Stomach (tissue), 9 donors: ENCODE measurements around the gene CDC27. TPM values are rescaled to one million over a fixed set of nuclear protein-coding genes. Genes with fewer than 3 reads are reported as not detected.
A peak's percentile ranks its signal among the peaks of the same experiment; 100 is the strongest.

Source experiments
- DNase-seq, 2 donors: peaks; one replicate each; pipeline versions ENCODE4 v3.0.0 to v3.0.0-alpha.2; 2013 to 2019
- H3K27ac ChIP-seq, 5 donors: fragments of 200-600 bp in 4 of 5; sonication (generic) in 4 of 5; one replicate each; pipeline ENCODE4 v1.5.1; 2013 to 2019; ENCODE audit warnings: mild to moderate bottlenecking in 1 of 5, moderate library complexity in 1 of 5
- H3K27me3 ChIP-seq, 3 donors: fragments of 200-600 bp; sonication (generic); one replicate each; pipeline ENCODE4 v1.5.1; 2017 to 2019; ENCODE audit warnings: mixed run types in 1 of 3
- H3K36me3 ChIP-seq, 4 donors: fragments of 200-600 bp; sonication (generic); 1 replicate in 3 of 4; 2 replicates in 1 of 4; pipeline ENCODE4 v1.5.1; 2016 to 2019
- H3K4me1 ChIP-seq, 4 donors: fragments of 200-600 bp; sonication (generic); one replicate each; pipeline ENCODE4 v1.5.1; 2016 to 2019
- H3K4me3 ChIP-seq, 4 donors: fragments of 200-600 bp; sonication (generic) in 3 of 4; one replicate each; pipeline ENCODE4 v1.5.1; 2016 to 2019; ENCODE audit warnings: mild to moderate bottlenecking in 1 of 4
- H3K9me3 ChIP-seq, 4 donors: fragments of 200-600 bp; sonication (generic); one replicate each; pipeline ENCODE4 v1.5.1; 2016 to 2019
- EP300 ChIP-seq: sonication (generic); formaldehyde crosslinking; IDR thresholded peaks from one replicate; pipeline ENCODE4 v1.6.1; 2017; ENCODE audit warnings: antibody characterized with exemption
- POLR2A ChIP-seq, 4 donors: fragments of 450-650 bp; IDR thresholded peaks; one replicate each; pipeline ENCODE4 v1.6.1; 2016; ENCODE audit warnings: antibody characterized with exemption in 4 of 4, control low read depth in 2 of 4, mild to moderate bottlenecking in 1 of 4, moderate library complexity in 1 of 4
- POLR2AphosphoS5 ChIP-seq, 3 donors: sonication (generic); formaldehyde crosslinking; IDR thresholded peaks; one replicate each; pipeline ENCODE4 v1.6.1; 2016; ENCODE audit warnings: antibody characterized with exemption in 3 of 3
- WGBS, 5 donors: extraction: QIAGEN DNeasy Blood & Tissue Kit in 3 of 5; methylation state at CpG; one replicate each; pipeline versions ENCODE4 v1.1.5 to v1.1.7; 2013 to 2018; 5-methylcytosine and 5-hydroxymethylcytosine counted together
- intact Hi-C: fragments of 100-400 bp; cut with DNase I; formaldehyde crosslinking; loops from one replicate; pipeline ENCODE4 v1.15.1; 2023; ENCODE audit warnings: low total_unique reads
- polyA plus RNA-seq, 3 donors: library from polyadenylated mRNA; stranded (reverse); fragments of 200-250 nt; gene quantifications; one replicate each; pipeline ENCODE4 v1.2.3, GENCODE V29; 2013
- total RNA-seq, 5 donors: library from RNA; depleted of rRNA; stranded (reverse); fragments of >200 nt; gene quantifications; one replicate each; pipeline versions ENCODE4 v1.1.0 to v1.2.3, GENCODE V29; 2014 to 2016
- TF ChIP-seq, protein P1 (sequence below), 7 experiments: fragments of 450-650 bp in 4 of 7; fragments of 200-600 bp in 3 of 7; sonication (generic) in 3 of 7; IDR thresholded peaks; one replicate each; pipeline ENCODE4 v1.5.1; 2016 to 2019; ENCODE audit warnings: antibody characterized with exemption in 7 of 7, control low read depth in 2 of 7, mild to moderate bottlenecking in 1 of 7
- donor health status: healthy with polysubstance abuse.
- donor health status: Bipolar disorder and iron deficiency.
- donor health status: healthy.

Gene CDC27
- total and polyA plus RNA-seq, 8 donors, result 3.2 to 104 (median 17.1) TPM

DNA sequence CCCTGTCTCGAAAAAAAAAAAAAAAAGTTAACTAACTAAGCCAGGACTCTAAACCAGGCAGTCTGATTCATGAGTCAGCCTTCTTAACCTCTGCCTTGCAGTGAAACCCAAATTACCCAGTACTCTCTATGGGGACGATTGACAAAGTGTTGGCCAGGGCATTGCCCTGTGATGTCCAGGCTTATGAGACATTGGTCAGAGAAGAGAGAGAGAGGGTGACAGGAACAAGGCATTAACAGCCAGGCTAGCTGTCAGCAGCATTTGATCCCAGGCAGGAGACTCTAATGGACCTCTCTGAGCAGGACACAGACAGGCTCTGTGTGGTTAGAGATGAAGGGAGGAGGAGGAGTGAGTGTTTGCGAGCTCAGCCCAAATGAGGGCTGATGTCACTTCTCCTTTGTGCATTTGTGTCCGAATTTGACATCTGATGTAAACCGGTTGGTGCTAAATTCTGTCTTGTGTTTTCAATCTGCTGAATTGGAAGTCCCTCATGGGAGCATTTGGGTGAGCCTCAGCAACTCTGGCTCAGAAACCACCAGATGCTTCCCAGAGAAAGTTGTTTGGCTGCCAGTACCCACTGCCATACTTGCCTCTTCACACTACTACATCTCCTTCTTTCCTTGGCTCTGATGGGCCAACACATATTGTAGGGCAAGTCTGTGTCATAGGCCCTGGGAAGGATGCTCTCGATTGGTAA lies 15.8 kb upstream of the CDC27 start:
- Histone ChIP-seq H3K36me3 (no peaks in the 10 kb centered on the region), H3K9me3 (no peaks in the 10 kb centered on the region), H3K27me3 (no peaks in the 10 kb centered on the region), H3K4me3 (no peak overlapping the region), H3K4me1 (peaks cover 19 to 34% (median 27%) of the 10 kb centered on the region in 4 donors), H3K27ac (peak overlapping the region; percentile 60 to 88 (median 82))
- no peak for TF ChIP-seq POLR2AphosphoS5 (IDR thresholded peaks at IDR 0.05)
- TF ChIP-seq EP300, result no peak
- TF ChIP-seq, protein P1, sequence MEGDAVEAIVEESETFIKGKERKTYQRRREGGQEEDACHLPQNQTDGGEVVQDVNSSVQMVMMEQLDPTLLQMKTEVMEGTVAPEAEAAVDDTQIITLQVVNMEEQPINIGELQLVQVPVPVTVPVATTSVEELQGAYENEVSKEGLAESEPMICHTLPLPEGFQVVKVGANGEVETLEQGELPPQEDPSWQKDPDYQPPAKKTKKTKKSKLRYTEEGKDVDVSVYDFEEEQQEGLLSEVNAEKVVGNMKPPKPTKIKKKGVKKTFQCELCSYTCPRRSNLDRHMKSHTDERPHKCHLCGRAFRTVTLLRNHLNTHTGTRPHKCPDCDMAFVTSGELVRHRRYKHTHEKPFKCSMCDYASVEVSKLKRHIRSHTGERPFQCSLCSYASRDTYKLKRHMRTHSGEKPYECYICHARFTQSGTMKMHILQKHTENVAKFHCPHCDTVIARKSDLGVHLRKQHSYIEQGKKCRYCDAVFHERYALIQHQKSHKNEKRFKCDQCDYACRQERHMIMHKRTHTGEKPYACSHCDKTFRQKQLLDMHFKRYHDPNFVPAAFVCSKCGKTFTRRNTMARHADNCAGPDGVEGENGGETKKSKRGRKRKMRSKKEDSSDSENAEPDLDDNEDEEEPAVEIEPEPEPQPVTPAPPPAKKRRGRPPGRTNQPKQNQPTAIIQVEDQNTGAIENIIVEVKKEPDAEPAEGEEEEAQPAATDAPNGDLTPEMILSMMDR (IDR thresholded peaks at IDR 0.05), result no peak
- no peak for TF ChIP-seq POLR2A (IDR thresholded peaks at IDR 0.05)
- intact Hi-C loops, result no loop called here
- DNase-seq, result peak in 1 of 2 donors; percentile 67
- WGBS, 5 donors, result 43 to 58% (median 50%) methylated on average over 6 of the region's 6 CpGs

DNA sequence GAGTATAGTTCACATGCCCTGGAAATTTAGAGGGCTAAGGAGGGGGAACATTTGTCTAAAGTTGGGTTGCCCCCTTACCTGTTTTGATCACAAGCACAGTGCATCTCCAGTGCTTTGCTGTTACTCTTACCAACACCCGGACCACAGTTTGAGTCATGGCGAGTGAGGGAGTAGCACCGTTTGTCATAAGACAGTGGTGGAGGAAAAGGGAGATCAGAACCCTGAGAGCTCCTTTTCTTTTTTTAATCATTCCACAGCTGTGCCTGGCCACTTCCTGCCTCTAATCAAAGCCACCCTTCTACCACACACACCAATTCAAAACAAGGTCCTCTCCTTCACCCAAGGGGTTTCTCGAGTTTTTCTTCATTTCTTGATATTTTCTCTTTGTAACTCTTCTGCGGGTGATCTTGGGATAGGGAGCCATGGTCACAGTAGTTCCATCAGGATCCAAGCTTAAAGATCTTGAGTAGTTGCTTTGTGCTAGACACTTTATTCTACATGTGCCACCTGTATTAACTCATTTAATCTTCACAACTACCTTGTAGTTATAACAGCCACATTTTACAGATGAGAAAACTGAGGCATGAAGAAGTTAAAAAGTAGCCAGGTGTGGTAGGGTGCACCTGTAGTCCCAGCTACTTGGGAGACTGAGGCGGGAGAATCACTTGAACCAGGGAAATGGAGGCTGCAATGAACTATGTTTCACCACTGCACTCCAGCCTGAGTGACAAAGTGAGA lies 15.1 kb upstream of the CDC27 start:
- WGBS, 5 donors, result 67 to 82% (median 77%) methylated on average over 6 of the region's 6 CpGs
- no peaks in the 10 kb centered on the region for H3K9me3 ChIP-seq
- intact Hi-C loops, result no loop called here
- H3K27ac ChIP-seq, result peak overlapping the region in 4 of 5 donors; percentile 69 to 88 (median 83)
- H3K4me3 ChIP-seq, result no peak overlapping the region
- no peak for TF ChIP-seq POLR2A (IDR thresholded peaks at IDR 0.05)
- H3K27me3 ChIP-seq, result no peaks in the 10 kb centered on the region
- no peak for DNase-seq
- H3K36me3 ChIP-seq, result no peaks in the 10 kb centered on the region
- peaks cover 19 to 34% (median 27%) of the 10 kb centered on the region in 4 donors for H3K4me1 ChIP-seq

DNA sequence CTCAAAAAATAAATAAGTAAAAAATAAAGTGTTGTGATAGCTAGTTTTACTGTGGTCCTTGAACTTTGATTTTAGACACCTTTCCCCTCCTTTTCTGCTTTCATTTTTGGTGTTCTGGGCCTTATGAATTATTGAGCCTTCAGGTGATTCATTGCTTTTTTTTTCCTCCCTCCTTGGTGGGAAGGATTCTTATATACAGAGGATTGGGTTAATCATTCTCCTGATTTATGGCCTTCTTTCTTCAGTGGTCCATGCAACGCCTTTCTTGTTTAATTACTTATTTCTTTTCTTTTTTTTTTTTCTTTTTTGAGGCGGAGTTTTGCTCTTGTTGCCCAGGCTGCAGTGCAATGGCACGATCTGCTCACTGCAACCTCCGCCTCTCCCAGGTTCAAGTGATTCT lies 12.1 kb upstream of the CDC27 start:
- peaks cover 19 to 26% (median 24%) of the 10 kb centered on the region in 4 donors for H3K4me1 ChIP-seq
- no peaks in the 10 kb centered on the region for H3K27me3 ChIP-seq
- WGBS, 5 donors, result 67 to 84% (median 75%) methylated on average over 4 of the region's 4 CpGs
- TF ChIP-seq POLR2A (IDR thresholded peaks at IDR 0.05) (no peak), EP300 (no peak), POLR2AphosphoS5 (IDR thresholded peaks at IDR 0.05) (no peak)
- TF ChIP-seq, protein P1 (IDR thresholded peaks at IDR 0.05), result no peak
- H3K27ac ChIP-seq, result no peak overlapping the region
- H3K36me3 ChIP-seq, result no peaks in the 10 kb centered on the region
- intact Hi-C loops, result no loop called here
- H3K9me3 ChIP-seq, result no peaks in the 10 kb centered on the region
- DNase-seq, result peak in 1 of 2 donors; percentile 44
- H3K4me3 ChIP-seq, result no peak overlapping the region

DNA sequence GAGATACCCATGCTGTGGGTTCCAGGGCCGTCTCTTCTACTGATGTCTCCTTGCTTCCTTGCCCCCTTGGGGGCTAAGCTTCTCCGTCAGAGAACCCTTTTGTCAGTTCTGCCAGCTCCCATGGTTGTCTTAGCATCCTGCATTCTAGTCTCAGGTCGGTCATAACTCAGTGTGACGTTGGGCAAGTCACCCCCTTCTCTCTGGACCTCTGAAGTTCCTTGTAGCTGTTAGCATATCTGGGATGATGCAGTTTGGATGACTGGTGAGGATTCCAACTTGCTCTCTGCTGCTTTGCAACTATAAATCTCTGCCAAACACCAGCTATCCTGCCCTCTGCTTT lies 11.2 kb upstream of the CDC27 start:
- peaks cover 12 to 17% (median 16%) of the 10 kb centered on the region in 4 donors for H3K4me1 ChIP-seq
- intact Hi-C loops, result no loop called here
- H3K9me3 ChIP-seq, result no peaks in the 10 kb centered on the region
- no peak overlapping the region for H3K4me3 ChIP-seq
- H3K27ac ChIP-seq, result peak overlapping the region in 2 of 5 donors; percentile 1 to 47
- no peaks in the 10 kb centered on the region for H3K36me3 ChIP-seq
- TF ChIP-seq POLR2AphosphoS5 (IDR thresholded peaks at IDR 0.05) (no peak), EP300 (no peak), POLR2A (IDR thresholded peaks at IDR 0.05) (no peak)
- TF ChIP-seq, protein P1 (IDR thresholded peaks at IDR 0.05), result no peak
- no peak for DNase-seq
- no peaks in the 10 kb centered on the region for H3K27me3 ChIP-seq
- 76 to 86% (median 83%) methylated on average over 4 of the region's 4 CpGs for WGBS, 5 donors
